SK-N-SH (cell line): ENCODE data around the gene KRTAP2-3.

Experiments used
- GABPA ChIP-seq: IDR thresholded peaks from 2 replicates; pipeline ENCODE4 v1.4.0; 2012; ENCODE audit warnings: low read depth, mild to moderate bottlenecking
- NFIC ChIP-seq: IDR thresholded peaks from 2 replicates; pipeline ENCODE4 v1.4.0; 2012; ENCODE audit warnings: borderline replicate concordance
- POLR2AphosphoS5 ChIP-seq: IDR thresholded peaks from 2 replicates; pipeline ENCODE4 v1.6.1; 2012; ENCODE audit warnings: low read depth, low read length
- RAD21 ChIP-seq: IDR thresholded peaks from 2 replicates; pipeline ENCODE4 v1.6.1; 2012; ENCODE audit warnings: mild to moderate bottlenecking, low read length
- RCOR1 ChIP-seq: fragments of 150-350 bp; IDR thresholded peaks from 2 replicates; pipeline ENCODE4 v1.6.1; 2017; ENCODE audit warnings: antibody characterized with exemption, low read length
- RFX5 ChIP-seq: IDR thresholded peaks from 2 replicates; pipeline ENCODE4 v1.6.1; 2012; ENCODE audit warnings: mild to moderate bottlenecking, improper control_type of control experiment, low read length
- RXRA ChIP-seq: IDR thresholded peaks from 2 replicates; pipeline ENCODE4 v1.4.0; 2012; ENCODE audit warnings: low read depth, mild to moderate bottlenecking, borderline replicate concordance
- TAF1 ChIP-seq: IDR thresholded peaks from 2 replicates; pipeline ENCODE4 v1.6.1; 2012; ENCODE audit warnings: low read depth, mild to moderate bottlenecking, low read length, moderate library complexity, borderline replicate concordance
- TF ChIP-seq, protein P1 (sequence below): fragments of 200-600 bp; sonication (generic); IDR thresholded peaks from 2 replicates; pipeline ENCODE4 v1.6.1; 2017; ENCODE audit warnings: antibody characterized with exemption, mild to moderate bottlenecking, moderate library complexity

DNA sequence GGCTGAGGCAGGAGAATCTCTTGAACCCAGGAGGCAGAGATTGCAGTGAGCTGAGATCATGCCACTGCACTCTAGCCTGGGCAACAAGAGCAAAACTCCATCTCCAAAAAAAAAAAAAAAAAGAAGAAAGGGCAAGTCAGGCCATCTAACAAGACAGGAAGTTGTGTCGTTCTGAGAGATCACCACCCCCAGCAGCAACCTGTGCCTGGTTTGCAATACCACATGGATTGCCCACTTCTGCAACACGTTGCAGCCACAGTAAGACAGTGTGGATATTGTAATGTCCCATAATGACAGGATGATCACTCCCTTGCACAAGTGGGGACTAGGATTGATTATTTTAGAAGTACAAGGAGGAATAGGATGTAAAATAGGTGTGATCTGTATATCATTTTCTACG lies 9.1 kb upstream of the KRTAP2-3 start:
- TF ChIP-seq RXRA = no peak
- no peak for TF ChIP-seq TAF1
- TF ChIP-seq NFIC = no peak
- no peak for TF ChIP-seq GABPA
- no peak for TF ChIP-seq RAD21
- TF ChIP-seq POLR2AphosphoS5 = no peak
- TF ChIP-seq, protein P1, sequence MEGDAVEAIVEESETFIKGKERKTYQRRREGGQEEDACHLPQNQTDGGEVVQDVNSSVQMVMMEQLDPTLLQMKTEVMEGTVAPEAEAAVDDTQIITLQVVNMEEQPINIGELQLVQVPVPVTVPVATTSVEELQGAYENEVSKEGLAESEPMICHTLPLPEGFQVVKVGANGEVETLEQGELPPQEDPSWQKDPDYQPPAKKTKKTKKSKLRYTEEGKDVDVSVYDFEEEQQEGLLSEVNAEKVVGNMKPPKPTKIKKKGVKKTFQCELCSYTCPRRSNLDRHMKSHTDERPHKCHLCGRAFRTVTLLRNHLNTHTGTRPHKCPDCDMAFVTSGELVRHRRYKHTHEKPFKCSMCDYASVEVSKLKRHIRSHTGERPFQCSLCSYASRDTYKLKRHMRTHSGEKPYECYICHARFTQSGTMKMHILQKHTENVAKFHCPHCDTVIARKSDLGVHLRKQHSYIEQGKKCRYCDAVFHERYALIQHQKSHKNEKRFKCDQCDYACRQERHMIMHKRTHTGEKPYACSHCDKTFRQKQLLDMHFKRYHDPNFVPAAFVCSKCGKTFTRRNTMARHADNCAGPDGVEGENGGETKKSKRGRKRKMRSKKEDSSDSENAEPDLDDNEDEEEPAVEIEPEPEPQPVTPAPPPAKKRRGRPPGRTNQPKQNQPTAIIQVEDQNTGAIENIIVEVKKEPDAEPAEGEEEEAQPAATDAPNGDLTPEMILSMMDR = no peak
- TF ChIP-seq RCOR1 = no peak
- no peak for TF ChIP-seq RFX5
